IMR-90 (cell line): ENCODE results near the gene KRT78. TPM values are rescaled to one million over a fixed set of nuclear protein-coding genes. Genes with fewer than 3 reads are reported as not detected.

Experiments
- ATAC-seq: fragments of 200-7000 bp; cut with Tn5 transposase; 2 replicates; pipeline ENCODE4 v1.9.1; 2020; ENCODE audit warnings: low read depth, mild to moderate bottlenecking, moderate library complexity
- BruUV-seq: library from RNA; stranded (reverse); fragments of 400-500 nt; replicated peaks from 2 replicates; lab custom pipeline; 2021; lab: Mats Ljungman, UMichigan
- CTCF ChIA-PET: fragments of 300-600 bp; formaldehyde crosslinking; extraction: SDS; loops from one replicate; lab custom pipeline; 2021; ENCODE audit warnings: antibody characterized with exemption; lab: Yijun Ruan, JAX
- POLR2A ChIA-PET: fragments of 300-600 bp; sonication (Branson Sonifier 250); formaldehyde crosslinking; loops from one replicate; lab custom pipeline; 2022; ENCODE audit warnings: antibody characterized with exemption; ENCODE audit not compliant: unreplicated experiment; lab: Charles Lee
- DNase-seq: peaks from one replicate; pipeline ENCODE4 v3.0.0; 2013
- H2AFZ ChIP-seq: replicated peaks from 2 replicates; pipeline ENCODE3; 2013; ENCODE audit warnings: low read length, mild to moderate bottlenecking; ENCODE audit not compliant: poor library complexity
- H2AK5ac ChIP-seq: 2 replicates; pipeline ENCODE4 v1.6.1; 2013; ENCODE audit warnings: low read depth, low read length, inconsistent platforms
- H2AK9ac ChIP-seq: replicated peaks from 2 replicates; pipeline ENCODE3; 2013; ENCODE audit warnings: mild to moderate bottlenecking, low read depth, low read length, moderate library complexity; ENCODE audit not compliant: poor library complexity
- H2BK120ac ChIP-seq: 2 replicates; pipeline ENCODE4 v1.6.1; 2013; ENCODE audit warnings: low read depth, low read length, inconsistent platforms
- H2BK15ac ChIP-seq: 3 replicates; pipeline ENCODE4 v1.6.1; 2013; ENCODE audit warnings: low read depth, low read length, inconsistent platforms
- H2BK20ac ChIP-seq: 2 replicates; pipeline ENCODE4 v1.6.1; 2013; ENCODE audit warnings: low read depth, mild to moderate bottlenecking, inconsistent platforms, low read length, moderate library complexity
- H2BK5ac ChIP-seq: 2 replicates; pipeline ENCODE4 v1.6.1; 2013; ENCODE audit warnings: mild to moderate bottlenecking, low read depth, low read length, inconsistent platforms; ENCODE audit not compliant: poor library complexity, severe bottlenecking
- H3K14ac ChIP-seq: replicated peaks from 2 replicates; pipeline ENCODE4 v1.6.1; 2013; ENCODE audit warnings: low read depth, low read length, inconsistent platforms
- H3K18ac ChIP-seq: 2 replicates; pipeline ENCODE4 v1.6.1; 2013; ENCODE audit warnings: low read depth, low read length, control low read depth
- H3K23ac ChIP-seq: 2 replicates; pipeline ENCODE4 v1.6.1; 2013; ENCODE audit warnings: low read depth, low read length, inconsistent platforms
- H3K27ac ChIP-seq: 2 replicates; pipeline ENCODE4 v1.5.1; 2013; ENCODE audit warnings: mild to moderate bottlenecking, control low read depth, low read length; ENCODE audit not compliant: insufficient read depth
- H3K27me3 ChIP-seq: 2 replicates; pipeline ENCODE4 v1.6.1; 2013; ENCODE audit warnings: low read length; ENCODE audit not compliant: control insufficient read depth, insufficient read depth
- H3K36me3 ChIP-seq: 2 replicates; pipeline ENCODE4 v1.6.1; 2013; ENCODE audit warnings: low read length, mixed read lengths; ENCODE audit not compliant: control insufficient read depth, insufficient read depth
- H3K4ac ChIP-seq: 2 replicates; pipeline ENCODE4 v1.6.1; 2013; ENCODE audit warnings: low read depth, low read length, inconsistent platforms
- H3K4me1 ChIP-seq: 2 replicates; pipeline ENCODE4 v1.6.1; 2013; ENCODE audit warnings: low read length, mixed read lengths; ENCODE audit not compliant: control insufficient read depth, insufficient read depth
- H3K4me2 ChIP-seq: 2 replicates; pipeline ENCODE4 v1.6.1; 2013; ENCODE audit warnings: low read depth, mild to moderate bottlenecking, control low read depth, low read length, moderate library complexity
- H3K4me3 ChIP-seq: 2 replicates; pipeline ENCODE4 v1.5.1; 2013; ENCODE audit warnings: low read depth, mild to moderate bottlenecking, control low read depth, low read length, moderate library complexity; ENCODE audit not compliant: insufficient read depth
- H3K56ac ChIP-seq: 2 replicates; pipeline ENCODE4 v1.6.1; 2013; ENCODE audit warnings: low read length, inconsistent platforms; ENCODE audit not compliant: insufficient read depth; ENCODE audit errors: extremely low read depth
- H3K79me1 ChIP-seq, 2 experiments: 2 replicates each; pipeline ENCODE4 v1.6.1; 2013; ENCODE audit warnings: low read length in 2 of 2, inconsistent platforms in 1 of 2, low read depth in 1 of 2
- H3K9ac ChIP-seq: 2 replicates; pipeline ENCODE4 v1.6.1; 2013; ENCODE audit warnings: low read depth, low read length, control low read depth
- H3K9me1 ChIP-seq: 2 replicates; pipeline ENCODE4 v1.6.1; 2013; ENCODE audit warnings: low read length, inconsistent platforms; ENCODE audit not compliant: insufficient read depth
- H3K9me3 ChIP-seq: 2 replicates; pipeline ENCODE4 v1.6.1; 2013; ENCODE audit warnings: low read length; ENCODE audit not compliant: control insufficient read depth, insufficient read depth
- H4K20me1 ChIP-seq: 2 replicates; pipeline ENCODE4 v1.6.1; 2013; ENCODE audit warnings: low read length, inconsistent platforms; ENCODE audit not compliant: insufficient read depth
- H4K5ac ChIP-seq: 2 replicates; pipeline ENCODE4 v1.6.1; 2013; ENCODE audit warnings: mild to moderate bottlenecking, low read depth, low read length, control low read depth
- H4K8ac ChIP-seq, 2 experiments: 2 replicates each; pipeline ENCODE4 v1.6.1; 2013; ENCODE audit warnings: low read depth in 2 of 2, low read length in 2 of 2, control low read depth in 1 of 2, inconsistent platforms in 1 of 2
- H4K91ac ChIP-seq: 2 replicates; pipeline ENCODE4 v1.6.1; 2013; ENCODE audit warnings: low read depth, low read length, inconsistent platforms; ENCODE audit not compliant: insufficient read depth
- BHLHE40 ChIP-seq: fragments of 150-350 bp; IDR thresholded peaks from 2 replicates; pipeline ENCODE4 v1.6.1; 2016; ENCODE audit warnings: mild to moderate bottlenecking, low read depth, low read length
- CEBPB ChIP-seq: IDR thresholded peaks from 2 replicates; pipeline ENCODE4 v1.6.1; 2012; ENCODE audit warnings: low read depth, low read length, improper control_type of control experiment
- CHD1 ChIP-seq: IDR thresholded peaks from 2 replicates; pipeline ENCODE4 v1.6.1; 2012; ENCODE audit warnings: low read depth, low read length, improper control_type of control experiment
- CTCF ChIP-seq: conservative IDR thresholded peaks from 2 replicates; pipeline ENCODE4 v1.5.1; 2012; ENCODE audit warnings: mild to moderate bottlenecking, low read depth, low read length, improper control_type of control experiment
- ELK1 ChIP-seq: fragments of 150-350 bp; IDR thresholded peaks from 2 replicates; pipeline ENCODE4 v1.6.1; 2016; ENCODE audit warnings: low read depth, mild to moderate bottlenecking, low read length, moderate library complexity, borderline replicate concordance
- FOS ChIP-seq: fragments of 150-350 bp; IDR thresholded peaks from 2 replicates; pipeline ENCODE4 v1.6.1; 2016; ENCODE audit warnings: low read depth, low read length
- MAFK ChIP-seq: IDR thresholded peaks from 2 replicates; pipeline ENCODE4 v1.6.1; 2012; ENCODE audit warnings: low read depth, low read length, improper control_type of control experiment
- MAZ ChIP-seq: IDR thresholded peaks from 2 replicates; pipeline ENCODE4 v1.6.1; 2012; ENCODE audit warnings: low read depth, mild to moderate bottlenecking, low read length, improper control_type of control experiment, moderate library complexity, borderline replicate concordance
- MXI1 ChIP-seq: IDR thresholded peaks from 2 replicates; pipeline ENCODE4 v1.6.1; 2012; ENCODE audit warnings: low read depth, mild to moderate bottlenecking, low read length, moderate library complexity, borderline replicate concordance
- POLR2A ChIP-seq: IDR thresholded peaks from 2 replicates; pipeline ENCODE4 v1.6.1; 2012; ENCODE audit warnings: mild to moderate bottlenecking, low read depth, low read length
- RAD21 ChIP-seq: IDR thresholded peaks from 2 replicates; pipeline ENCODE4 v1.6.1; 2012; ENCODE audit warnings: low read length, improper control_type of control experiment
- RCOR1 ChIP-seq: IDR thresholded peaks from 2 replicates; pipeline ENCODE4 v1.6.1; 2012; ENCODE audit warnings: mild to moderate bottlenecking, low read length, improper control_type of control experiment; ENCODE audit not compliant: insufficient replicate concordance
- RFX5 ChIP-seq: IDR thresholded peaks from 2 replicates; pipeline ENCODE4 v1.8.0; 2012; ENCODE audit warnings: low read depth, mild to moderate bottlenecking, low read length, moderate library complexity
- WGBS, 2 experiments: methylation state at CpG; one replicate each; pipeline versions ENCODE4 v1.1.5 to v1.1.7; 2013; ENCODE audit warnings: missing lambda C conversion rate in 2 of 2; ENCODE audit not compliant: insufficient read length in 1 of 2; ENCODE audit errors: extremely low coverage in 2 of 2; 5-methylcytosine and 5-hydroxymethylcytosine counted together
- dilution Hi-C: fragments of 300-500 bp; cut with HindIII; formaldehyde crosslinking; loops from one replicate; pipeline ENCODE4 v1.14.3; 2018; ENCODE audit warnings: low sequenced_read_pairs; ENCODE audit not compliant: unreplicated experiment
- in situ Hi-C: fragments of 300-500 bp; cut with MboI; formaldehyde crosslinking; loops from 3 replicates; pipeline ENCODE4 v1.14.3; 2019; ENCODE audit warnings: low sequenced_read_pairs, inconsistent platforms, mixed read lengths
- intact Hi-C: fragments of 100-400 bp; cut with micrococcal nuclease; formaldehyde crosslinking; loops from 2 replicates; pipeline ENCODE4 v1.10.0; 2022
- polyA plus RNA-seq, 3 experiments: library from polyadenylated mRNA; depleted of rRNA; stranded (reverse); fragments of >200 nt; gene quantifications; 2 replicates each; pipeline ENCODE4 v1.2.3, GENCODE V29; 2012; ENCODE audit warnings: low replicate concordance in 1 of 3
- total RNA-seq: library from RNA; depleted of rRNA; stranded (reverse); fragments of >200 nt; gene quantifications from 2 replicates; pipeline ENCODE4 v1.2.3, GENCODE V29; 2012

The KRT78 gene
- total and polyA plus RNA-seq, 2 of the 4 experiments (the other 2 are of a cell fraction) = not detected

DNA sequence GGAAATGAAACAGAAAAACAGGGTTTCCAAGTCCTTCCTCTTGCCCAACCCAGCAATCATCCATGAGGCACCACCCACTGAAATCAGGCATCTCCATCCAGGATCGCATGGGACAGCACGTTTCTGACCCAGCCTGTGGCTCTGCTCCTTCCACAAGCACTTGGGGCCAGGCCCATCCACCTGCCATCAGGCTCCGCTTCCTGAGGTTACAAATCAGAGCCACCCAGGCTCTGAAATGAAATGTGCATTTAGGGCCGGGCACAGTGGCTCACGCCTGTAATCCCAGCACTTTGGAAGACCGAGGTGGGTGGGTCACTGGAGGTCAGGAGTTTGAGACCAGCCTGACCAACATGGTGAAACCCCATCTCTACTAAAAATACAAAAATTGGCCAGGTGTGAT lies 717 bp upstream of the KRT78 start:
- in situ Hi-C loops = no loop called here
- no peak for ATAC-seq
- dilution Hi-C loops = no loop called here

More for the DNA sequence above, 717 bp upstream of the KRT78 start:
- Histone ChIP-seq H3K23ac (no peak overlapping the region), H2AK9ac (no peak overlapping the region), H3K9me1 (no peaks in the 10 kb centered on the region), H3K4me3 (no peak overlapping the region), H3K4ac (no peak overlapping the region), H4K8ac (no peak overlapping the region), H4K5ac (no peak overlapping the region), H2AFZ (no peak overlapping the region), H3K27ac (no peak overlapping the region), H2BK20ac (no peak overlapping the region), H4K91ac (no peak overlapping the region), H2BK15ac (no peak overlapping the region), H3K4me2 (no peak overlapping the region), H3K9me3 (no peaks in the 10 kb centered on the region), H3K56ac (no peak overlapping the region), H3K27me3 (peaks cover 50% of the 10 kb centered on the region), H2AK5ac (no peak overlapping the region), H3K9ac (no peak overlapping the region), H3K18ac (no peak overlapping the region), H4K20me1 (no peaks in the 10 kb centered on the region), H3K14ac (no peak overlapping the region), H2BK5ac (no peak overlapping the region), H2BK120ac (no peak overlapping the region), H3K79me1 (no peaks in the 10 kb centered on the region), H3K36me3 (no peaks in the 10 kb centered on the region), H3K4me1 (no peaks in the 10 kb centered on the region)
- BruUV-seq = no TSS peak
- ChIA-PET POLR2A (no interaction called here), CTCF (no interaction called here)
- WGBS, 2 experiments = no CpG with 5 or more reads among the region's 6 CpGs
- intact Hi-C loops = no loop called here
- no peak for TF ChIP-seq CHD1
- no peak for TF ChIP-seq RCOR1
- no peak for TF ChIP-seq MAFK
- no peak for TF ChIP-seq CEBPB
- TF ChIP-seq POLR2A = no peak
- no peak for TF ChIP-seq CTCF
- TF ChIP-seq RAD21 = no peak
- TF ChIP-seq ELK1 = no peak
- no peak for TF ChIP-seq MAZ
- no peak for TF ChIP-seq RFX5
- no peak for TF ChIP-seq MXI1
- no peak for TF ChIP-seq BHLHE40
- no peak for TF ChIP-seq FOS
- DNase-seq = no peak
